ENCODE data around the gene COL6A2. TPM values are rescaled to one million over a fixed set of nuclear protein-coding genes. Genes with fewer than 3 reads are reported as not detected.
"Not testable (repeated sequence)": the region's sequence is repeated elsewhere in the genome, so short reads cannot be mapped to it uniquely, and the experiment has no call there.

The COL6A2 gene
- total RNA-seq, 1 donor from 2014 or later = 157 TPM

DNA sequence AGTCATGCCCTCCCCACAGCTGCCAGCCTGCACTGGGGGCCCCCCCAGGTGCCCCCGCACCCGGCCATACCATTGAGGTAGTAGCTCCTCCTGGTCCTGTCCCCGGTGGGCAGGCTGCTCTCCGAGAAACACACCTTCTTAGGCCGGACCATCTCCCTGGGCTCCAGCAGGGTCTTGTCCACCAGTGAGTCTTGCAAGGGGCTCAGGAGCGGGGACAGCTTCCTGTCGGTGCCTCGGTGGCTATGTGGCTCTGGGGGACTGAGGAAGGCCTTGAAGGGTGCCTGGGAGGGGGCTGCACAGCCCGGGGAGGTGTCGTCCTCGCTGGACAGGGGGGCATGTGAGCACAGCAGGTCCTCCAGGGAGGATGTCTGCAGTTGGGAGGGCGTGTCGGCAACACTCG lies 70.3 kb downstream of the COL6A2 start:
- Histone ChIP-seq H3K27me3 (ENCODE audit: low read depth) (no peaks in the 10 kb centered on the region), H3K27ac (replicated peaks) (no peak overlapping the region), H3K9me3 (replicated peaks) (no peaks in the 10 kb centered on the region), H3K36me3 (peaks cover 4% of the 10 kb centered on the region), H3K4me3 (no peak overlapping the region), H3K4me1 (no peaks in the 10 kb centered on the region)
- TF ChIP-seq CTCF (IDR thresholded peaks at IDR 0.05; ENCODE audit: borderline replicate concordance) = no peak
- DNase-seq = no peak
- intact Hi-C loops (cut with micrococcal nuclease) = no loop called here

DNA sequence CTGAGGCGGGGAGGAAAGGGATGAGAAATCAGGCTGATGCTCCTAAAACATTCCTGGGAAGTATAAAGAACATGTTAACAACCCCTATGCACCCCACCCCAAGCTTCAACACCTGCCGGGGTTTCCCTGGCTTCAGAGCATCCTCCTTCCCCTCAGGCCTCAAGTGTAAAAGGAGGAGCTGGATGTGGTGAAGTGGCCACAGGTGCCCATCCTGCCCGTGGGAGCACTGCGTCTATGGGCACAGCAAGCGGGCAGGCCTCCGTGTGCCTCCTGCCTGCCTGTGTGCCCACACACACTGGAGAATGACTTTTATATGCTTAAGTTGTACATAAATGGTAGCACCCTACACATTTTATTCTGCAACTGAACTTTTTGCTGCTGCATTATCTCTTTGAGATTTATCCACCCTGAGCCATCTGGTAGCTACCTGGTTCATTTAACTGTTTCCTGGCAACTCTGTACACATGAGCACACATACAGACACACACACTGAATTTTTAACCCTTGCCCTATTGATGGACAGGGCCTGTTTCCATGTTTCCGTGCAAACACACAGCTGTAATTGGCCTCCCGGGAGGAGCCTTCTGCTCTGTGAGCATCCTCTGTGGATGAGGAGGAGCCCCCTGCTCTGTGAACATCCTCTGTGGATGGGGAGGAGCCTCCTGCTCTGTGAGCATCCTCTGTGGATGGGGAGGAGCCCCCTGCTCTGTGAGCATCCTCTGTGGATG lies 70.9 kb downstream of the COL6A2 start:
- peaks cover 2% of the 10 kb centered on the region for H3K9me3 ChIP-seq (replicated peaks)
- no peak for TF ChIP-seq CTCF (IDR thresholded peaks at IDR 0.05; ENCODE audit: borderline replicate concordance)
- H3K4me3 ChIP-seq = no peak overlapping the region
- no peaks in the 10 kb centered on the region for H3K27me3 ChIP-seq (ENCODE audit: low read depth)
- no peaks in the 10 kb centered on the region for H3K4me1 ChIP-seq
- no peak for DNase-seq
- peaks cover 4% of the 10 kb centered on the region for H3K36me3 ChIP-seq
- intact Hi-C loops (cut with micrococcal nuclease) = no loop called here
- no peak overlapping the region for H3K27ac ChIP-seq (replicated peaks)

DNA sequence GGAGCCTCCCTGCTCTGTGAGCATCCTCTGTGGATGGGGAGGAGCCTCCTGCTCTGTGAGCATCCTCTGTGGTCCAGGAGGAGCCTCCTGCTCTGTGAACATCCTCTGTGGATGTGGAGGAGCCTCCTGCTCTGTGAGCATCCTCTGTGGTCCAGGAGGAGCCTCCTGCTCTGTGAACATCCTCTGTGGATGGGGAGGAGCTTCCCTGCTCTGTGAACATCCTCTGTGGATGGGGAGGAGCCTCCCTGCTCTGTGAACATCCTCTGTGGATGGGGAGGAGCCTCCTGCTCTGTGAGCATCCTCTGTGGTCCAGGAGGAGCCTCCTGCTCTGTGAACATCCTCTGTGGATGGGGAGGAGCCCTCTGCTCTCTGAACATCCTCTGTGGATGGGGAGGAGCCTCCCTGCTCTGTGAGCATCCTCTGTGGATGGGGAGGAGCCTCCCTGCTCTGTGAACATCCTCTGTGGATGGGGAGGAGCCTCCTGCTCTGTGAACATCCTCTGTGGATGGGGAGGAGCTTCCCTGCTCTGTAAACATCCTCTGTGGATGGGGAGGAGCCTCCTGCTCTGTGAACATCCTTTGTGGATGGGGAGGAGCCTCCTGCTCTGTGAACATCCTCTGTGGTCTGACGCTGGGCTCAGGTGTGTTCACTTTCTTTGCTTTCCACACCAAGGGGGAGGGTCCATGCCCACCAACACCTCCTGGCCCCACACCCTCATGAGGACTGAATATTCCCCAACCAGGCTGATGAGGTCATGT lies 72.7 kb downstream of the COL6A2 start:
- H3K4me1 ChIP-seq; intact Hi-C loops (cut with micrococcal nuclease); H3K4me3 ChIP-seq; H3K27me3 ChIP-seq (ENCODE audit: low read depth); DNase-seq; H3K36me3 ChIP-seq; H3K27ac ChIP-seq (replicated peaks): not testable (repeated sequence)
- peaks cover 17% of the 10 kb centered on the region for H3K9me3 ChIP-seq (replicated peaks)

DNA sequence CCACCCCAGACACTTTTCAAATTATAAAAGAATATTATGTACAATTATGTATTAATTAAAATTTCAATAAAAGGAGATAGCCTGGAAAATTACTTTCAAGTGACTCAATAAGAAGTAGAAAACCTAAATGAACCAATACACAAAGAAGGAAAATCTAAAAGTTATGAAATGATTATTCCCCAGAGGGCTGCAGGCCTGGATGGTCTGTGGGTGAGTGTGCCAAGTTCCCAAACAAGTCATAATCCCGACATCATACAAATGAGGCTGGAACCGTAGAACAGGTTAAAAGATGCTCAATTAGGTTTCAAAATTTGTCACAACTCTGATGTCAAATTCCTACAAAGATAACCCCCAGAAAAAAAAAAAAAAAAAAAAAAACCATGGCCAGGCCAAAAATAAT lies 73.7 kb downstream of the COL6A2 start:
- intact Hi-C loops (cut with micrococcal nuclease) = no loop called here
- H3K36me3 ChIP-seq = no peaks in the 10 kb centered on the region
- DNase-seq = no peak
- TF ChIP-seq CTCF (IDR thresholded peaks at IDR 0.05; ENCODE audit: borderline replicate concordance) = no peak
- peaks cover 18% of the 10 kb centered on the region for H3K9me3 ChIP-seq (replicated peaks)
- H3K4me1 ChIP-seq = no peaks in the 10 kb centered on the region
- H3K4me3 ChIP-seq = no peak overlapping the region
- no peak overlapping the region for H3K27ac ChIP-seq (replicated peaks)
- H3K27me3 ChIP-seq (ENCODE audit: low read depth) = no peaks in the 10 kb centered on the region

DNA sequence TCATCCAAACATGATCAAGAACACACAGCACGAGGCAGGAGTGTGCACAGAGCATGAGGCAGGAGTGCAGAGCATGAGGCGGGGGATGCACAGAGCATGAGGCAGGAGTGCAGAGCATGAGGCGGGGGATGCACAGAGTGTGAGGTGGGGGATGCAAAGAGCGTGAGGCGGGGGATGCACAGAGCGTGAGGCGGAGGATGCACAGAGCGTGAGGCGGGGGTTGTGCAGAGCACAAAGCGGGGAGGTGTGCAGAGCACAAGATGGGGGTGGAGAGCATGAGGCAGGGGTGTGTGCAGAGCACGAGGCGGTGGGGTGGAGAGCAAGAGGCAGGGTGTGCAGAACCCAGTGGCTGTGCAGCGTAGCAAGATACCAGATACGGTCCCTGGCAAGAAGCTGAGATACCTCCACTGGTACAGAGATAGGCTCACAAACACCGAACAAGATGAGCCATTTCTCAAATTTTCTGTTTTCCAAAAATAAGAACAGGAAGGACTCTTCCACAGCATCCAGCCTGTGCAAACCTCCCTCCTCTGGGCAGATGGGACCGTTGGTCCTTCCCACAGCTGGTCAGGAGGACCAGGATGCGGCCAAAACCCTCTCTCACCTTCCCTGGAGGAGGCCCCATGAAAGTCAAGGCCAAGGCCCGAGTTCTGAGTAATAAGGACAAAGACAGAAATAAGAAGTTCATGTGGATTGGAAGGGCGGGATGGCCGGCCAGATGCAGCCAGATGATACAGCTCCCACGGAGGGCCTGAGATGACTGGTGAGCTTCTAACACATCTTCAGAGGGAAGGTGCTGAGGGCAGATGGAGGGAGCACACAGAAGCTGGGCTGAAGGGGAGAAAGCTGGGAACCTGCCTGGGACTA lies 74.3 kb downstream of the COL6A2 start:
- Histone ChIP-seq H3K9me3 (replicated peaks) (peaks cover 22% of the 10 kb centered on the region), H3K27me3 (ENCODE audit: low read depth) (no peaks in the 10 kb centered on the region), H3K4me1 (no peaks in the 10 kb centered on the region), H3K4me3 (no peak overlapping the region), H3K36me3 (no peaks in the 10 kb centered on the region), H3K27ac (replicated peaks) (no peak overlapping the region)
- intact Hi-C loops (cut with micrococcal nuclease) = no loop called here
- no peak for TF ChIP-seq CTCF (IDR thresholded peaks at IDR 0.05; ENCODE audit: borderline replicate concordance)
- no peak for DNase-seq
